ENCODE data around the gene HNF1A. TPM values are rescaled to one million over a fixed set of nuclear protein-coding genes. Genes with fewer than 3 reads are reported as not detected.

Gene HNF1A
- total and polyA plus RNA-seq, 10 of the 15 experiments (the other 5 are each of a cell fraction or from before 2014, with no cell fraction given), result 0.10 TPM; not detected in 9

- in situ Hi-C loops (cut with MboI), result no loop called here
- no peaks in the 10 kb centered on the region for H4K20me1 ChIP-seq (ENCODE audit: control insufficient read depth, insufficient read depth)
- FAIRE-seq (no peak), ATAC-seq (no peak), DNase-seq (ENCODE audit: low read depth, low spot score) (no peak)
- intact Hi-C loops (cut with micrococcal nuclease; ENCODE audit: unreplicated experiment), result no loop called here
- POLR2A ChIA-PET, result no interaction called here
- H3K9me3 ChIP-seq (replicated peaks; ENCODE audit: control insufficient read depth, insufficient read depth, low read length), result no peaks in the 10 kb centered on the region; the same call in 2 of the 3 replicates
- CTCF ChIA-PET, result interaction anchor here (0.6 to 3.9 kb wide), 5 partner anchors 9 to 294 kb away, joined by 3 to 18 read pairs (median 7); no protein-coding TSS in a partner anchor
- no TSS peak for BruUV-seq (replicated peaks)
- WGBS (ENCODE audit: insufficient coverage, insufficient replicate concordance, low lambda C conversion rate, missing lambda C conversion rate), result 31% methylated on average over 5 of the region's 5 CpGs
- no peak overlapping the region for H2AFZ ChIP-seq (ENCODE audit: control insufficient read depth, low read depth, low read length)
- H3K79me2 ChIP-seq (ENCODE audit: control insufficient read depth, insufficient read depth, low read length), result no peaks in the 10 kb centered on the region
- RAD21 ChIA-PET (ENCODE audit: unreplicated experiment), result interaction anchor here (0.9 to 1.2 kb wide), 3 partner anchors 20 to 271 kb away, joined by 3 to 4 read pairs (median 3); no protein-coding TSS in a partner anchor
- H3K9ac ChIP-seq (ENCODE audit: control insufficient read depth, insufficient read depth, low read length), result no peak overlapping the region
- no peaks in the 10 kb centered on the region for H3K36me3 ChIP-seq (ENCODE audit: control insufficient read depth in 2 of 2, insufficient read depth in 2 of 2, low read length in 1 of 2)
- SMC1A ChIA-PET (ENCODE audit: uncharacterized antibody, unreplicated experiment), result interaction anchor here (1.1 to 2.8 kb wide), 8 partner anchors 14 to 218 kb away, joined by 3 to 13 read pairs (median 4); no protein-coding TSS in a partner anchor
- no peak overlapping the region for H3K4me2 ChIP-seq (ENCODE audit: control insufficient read depth, insufficient read depth)
- no peak overlapping the region for H3K4me3 ChIP-seq
- H3K27me3 ChIP-seq (replicated peaks in 1 of 2; ENCODE audit: control insufficient read depth in 2 of 2, insufficient read depth in 2 of 2, low read length in 1 of 2), result no peaks in the 10 kb centered on the region; a peak in 1 of 4 replicates
- no peak overlapping the region for H3K27ac ChIP-seq (ENCODE audit: control insufficient read depth, insufficient read depth)
- H3K4me1 ChIP-seq (ENCODE audit: control insufficient read depth, insufficient read depth, low read length), result no peaks in the 10 kb centered on the region; the same call in 1 of the 2 replicates
- TF ChIP-seq MYB (IDR thresholded peaks at IDR 0.05; ENCODE audit: borderline replicate concordance, low read depth, low read length) (no peak), MEF2A (IDR thresholded peaks at IDR 0.05; ENCODE audit: insufficient read depth, low read depth, low read length) (no peak), BACH1 (IDR thresholded peaks at IDR 0.05; ENCODE audit: borderline replicate concordance) (no peak), JUND (IDR thresholded peaks at IDR 0.05; ENCODE audit: low read depth, low read length) (no peak), JUNB (IDR thresholded peaks at IDR 0.05) (no peak), ASH2L (IDR thresholded peaks at IDR 0.05; ENCODE audit: borderline replicate concordance, low read depth) (no peak), RAD51 (IDR thresholded peaks at IDR 0.05) (no peak), NFYA (IDR thresholded peaks at IDR 0.05; ENCODE audit: borderline replicate concordance, low read depth, low read length) (no peak), ZBTB11 (CRISPR knock-in tag; IDR thresholded peaks at IDR 0.05) (no peak), IRF4 (IDR thresholded peaks at IDR 0.05; ENCODE audit: low read depth, low read length) (no peak), ESRRA (IDR thresholded peaks at IDR 0.05; ENCODE audit: low read length) (no peak), NR2C2 (IDR thresholded peaks at IDR 0.05; ENCODE audit: borderline replicate concordance, control insufficient read depth, insufficient read length, low read depth) (no peak)
- TF ChIP-seq, protein P1, sequence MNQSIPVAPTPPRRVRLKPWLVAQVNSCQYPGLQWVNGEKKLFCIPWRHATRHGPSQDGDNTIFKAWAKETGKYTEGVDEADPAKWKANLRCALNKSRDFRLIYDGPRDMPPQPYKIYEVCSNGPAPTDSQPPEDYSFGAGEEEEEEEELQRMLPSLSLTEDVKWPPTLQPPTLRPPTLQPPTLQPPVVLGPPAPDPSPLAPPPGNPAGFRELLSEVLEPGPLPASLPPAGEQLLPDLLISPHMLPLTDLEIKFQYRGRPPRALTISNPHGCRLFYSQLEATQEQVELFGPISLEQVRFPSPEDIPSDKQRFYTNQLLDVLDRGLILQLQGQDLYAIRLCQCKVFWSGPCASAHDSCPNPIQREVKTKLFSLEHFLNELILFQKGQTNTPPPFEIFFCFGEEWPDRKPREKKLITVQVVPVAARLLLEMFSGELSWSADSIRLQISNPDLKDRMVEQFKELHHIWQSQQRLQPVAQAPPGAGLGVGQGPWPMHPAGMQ (IDR thresholded peaks at IDR 0.05; ENCODE audit: borderline replicate concordance), result no peak
- TF ChIP-seq, protein P2, sequence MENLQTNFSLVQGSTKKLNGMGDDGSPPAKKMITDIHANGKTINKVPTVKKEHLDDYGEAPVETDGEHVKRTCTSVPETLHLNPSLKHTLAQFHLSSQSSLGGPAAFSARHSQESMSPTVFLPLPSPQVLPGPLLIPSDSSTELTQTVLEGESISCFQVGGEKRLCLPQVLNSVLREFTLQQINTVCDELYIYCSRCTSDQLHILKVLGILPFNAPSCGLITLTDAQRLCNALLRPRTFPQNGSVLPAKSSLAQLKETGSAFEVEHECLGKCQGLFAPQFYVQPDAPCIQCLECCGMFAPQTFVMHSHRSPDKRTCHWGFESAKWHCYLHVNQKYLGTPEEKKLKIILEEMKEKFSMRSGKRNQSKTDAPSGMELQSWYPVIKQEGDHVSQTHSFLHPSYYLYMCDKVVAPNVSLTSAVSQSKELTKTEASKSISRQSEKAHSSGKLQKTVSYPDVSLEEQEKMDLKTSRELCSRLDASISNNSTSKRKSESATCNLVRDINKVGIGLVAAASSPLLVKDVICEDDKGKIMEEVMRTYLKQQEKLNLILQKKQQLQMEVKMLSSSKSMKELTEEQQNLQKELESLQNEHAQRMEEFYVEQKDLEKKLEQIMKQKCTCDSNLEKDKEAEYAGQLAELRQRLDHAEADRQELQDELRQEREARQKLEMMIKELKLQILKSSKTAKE (IDR thresholded peaks at IDR 0.05; ENCODE audit: low read depth, poor library complexity, severe bottlenecking), result no peak
- TF ChIP-seq, protein P3, sequence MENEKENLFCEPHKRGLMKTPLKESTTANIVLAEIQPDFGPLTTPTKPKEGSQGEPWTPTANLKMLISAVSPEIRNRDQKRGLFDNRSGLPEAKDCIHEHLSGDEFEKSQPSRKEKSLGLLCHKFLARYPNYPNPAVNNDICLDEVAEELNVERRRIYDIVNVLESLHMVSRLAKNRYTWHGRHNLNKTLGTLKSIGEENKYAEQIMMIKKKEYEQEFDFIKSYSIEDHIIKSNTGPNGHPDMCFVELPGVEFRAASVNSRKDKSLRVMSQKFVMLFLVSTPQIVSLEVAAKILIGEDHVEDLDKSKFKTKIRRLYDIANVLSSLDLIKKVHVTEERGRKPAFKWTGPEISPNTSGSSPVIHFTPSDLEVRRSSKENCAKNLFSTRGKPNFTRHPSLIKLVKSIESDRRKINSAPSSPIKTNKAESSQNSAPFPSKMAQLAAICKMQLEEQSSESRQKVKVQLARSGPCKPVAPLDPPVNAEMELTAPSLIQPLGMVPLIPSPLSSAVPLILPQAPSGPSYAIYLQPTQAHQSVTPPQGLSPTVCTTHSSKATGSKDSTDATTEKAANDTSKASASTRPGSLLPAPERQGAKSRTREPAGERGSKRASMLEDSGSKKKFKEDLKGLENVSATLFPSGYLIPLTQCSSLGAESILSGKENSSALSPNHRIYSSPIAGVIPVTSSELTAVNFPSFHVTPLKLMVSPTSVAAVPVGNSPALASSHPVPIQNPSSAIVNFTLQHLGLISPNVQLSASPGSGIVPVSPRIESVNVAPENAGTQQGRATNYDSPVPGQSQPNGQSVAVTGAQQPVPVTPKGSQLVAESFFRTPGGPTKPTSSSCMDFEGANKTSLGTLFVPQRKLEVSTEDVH (IDR thresholded peaks at IDR 0.05; ENCODE audit: low read depth, partially characterized antibody), result no peak
Observed at GRCh38 chr12:120940006-120940405, 38.3 kb upstream of the HNF1A start.

All from GM12878 (cell line).